GM19328 (cell line): Measurements from ENCODE around the gene IGFN1.
"Not testable (repeated sequence)": the region's sequence is repeated elsewhere in the genome, so short reads cannot be mapped to it uniquely, and the experiment has no call there.

Experiments used
- ATAC-seq: cut with Tn5 transposase; IDR thresholded peaks from one replicate; pipeline ENCODE4 v1.9.1; 2021; ENCODE audit warnings: mild to moderate bottlenecking, moderate library complexity; ENCODE audit not compliant: unreplicated experiment

The IGFN1 gene

GRCh38 chr1:201239646-201240045 lies 49.0 kb downstream of the IGFN1 start:
- not testable (repeated sequence) for ATAC-seq

DNA sequence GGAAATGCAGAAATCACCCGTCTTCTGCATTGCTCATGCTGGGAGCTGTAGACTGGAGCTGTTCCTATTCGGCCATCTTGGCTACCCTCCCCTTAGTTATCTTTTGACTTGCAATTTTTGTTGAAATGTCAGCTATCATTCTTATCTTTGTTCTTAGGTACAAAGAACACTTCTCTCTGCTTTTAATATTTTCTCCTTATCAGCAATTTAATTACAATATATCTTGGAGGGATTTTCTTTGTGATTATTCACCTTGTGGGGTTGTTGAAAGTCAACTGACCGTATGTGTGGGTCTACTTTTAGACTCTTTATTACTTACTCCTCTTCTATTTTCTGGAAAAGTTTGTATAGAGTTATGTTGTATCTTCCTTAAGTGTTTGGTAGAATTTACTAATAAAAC lies 49.5 kb downstream of the IGFN1 start:
- no peak for ATAC-seq

GRCh38 chr1:201241736-201242135 lies 51.1 kb downstream of the IGFN1 start:
- no peak for ATAC-seq

DNA sequence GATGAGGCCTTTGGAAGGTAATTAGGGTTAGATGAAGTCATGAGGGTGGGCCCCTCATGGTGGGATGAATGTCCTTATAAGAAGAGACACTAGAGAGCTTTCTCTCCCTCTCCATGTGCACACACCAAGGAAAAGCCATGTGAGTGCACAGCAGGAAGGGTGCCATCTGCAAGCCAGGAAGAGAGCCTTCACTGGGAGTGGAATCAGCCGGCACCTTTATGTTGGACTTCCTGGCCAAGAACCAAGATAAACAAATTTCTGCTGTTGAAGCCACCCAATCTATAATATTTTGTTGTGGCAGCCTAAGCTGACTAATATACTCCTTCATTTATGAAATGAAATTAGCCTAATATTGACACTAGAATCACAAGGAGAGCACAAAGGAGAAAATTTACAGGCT lies 54.5 kb downstream of the IGFN1 start:
- no peak for ATAC-seq

GRCh38 chr1:201248721-201249559 lies 58.3 kb downstream of the IGFN1 start:
- no peak for ATAC-seq

GRCh38 chr1:201250326-201251011 lies 59.8 kb downstream of the IGFN1 start:
- no peak for ATAC-seq

GRCh38 chr1:201251411-201251810 lies 60.8 kb downstream of the IGFN1 start:
- ATAC-seq, result no peak

DNA sequence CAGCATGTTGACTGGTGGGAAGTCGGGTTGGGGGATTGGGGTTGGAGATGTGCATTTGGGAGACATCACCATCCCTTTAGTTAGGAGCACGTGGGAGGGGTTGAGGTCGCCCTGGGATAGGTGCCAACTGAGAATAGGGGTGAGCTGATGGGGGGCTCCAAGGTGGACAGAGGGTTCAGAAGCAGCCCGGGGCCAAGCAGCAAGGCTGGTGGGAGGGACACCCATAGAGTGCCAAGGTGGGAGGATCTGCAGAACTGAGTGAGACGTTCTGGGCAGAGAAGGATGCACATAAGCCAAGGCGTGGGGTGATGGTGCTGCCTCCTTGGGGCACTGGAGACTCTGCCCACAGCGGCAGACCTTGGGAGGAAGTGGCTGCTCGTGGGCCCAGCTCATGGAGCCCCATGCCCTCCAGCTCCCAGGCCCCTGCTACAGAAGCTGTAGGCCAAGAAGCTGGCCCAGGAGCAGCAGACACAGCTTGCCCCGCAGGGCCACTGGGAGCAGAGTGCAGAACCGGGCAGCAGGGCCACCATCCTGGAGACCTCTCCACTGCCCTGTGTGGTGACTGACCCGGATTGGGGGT lies 61.3 kb downstream of the IGFN1 start:
- ATAC-seq, result no peak

- ATAC-seq, result no peak
These were observed 62.3 kb downstream of the IGFN1 start for GRCh38 chr1:201252944-201253371.

GRCh38 chr1:201253411-201253810 lies 62.8 kb downstream of the IGFN1 start:
- ATAC-seq, result no peak

- no peak for ATAC-seq
These were observed 63.4 kb downstream of the IGFN1 start for GRCh38 chr1:201253906-201254624.

- no peak for ATAC-seq
These were observed 64.2 kb downstream of the IGFN1 start for GRCh38 chr1:201254625-201255478.

GRCh38 chr1:201255479-201256362 lies 65.1 kb downstream of the IGFN1 start:
- ATAC-seq, result no peak

DNA sequence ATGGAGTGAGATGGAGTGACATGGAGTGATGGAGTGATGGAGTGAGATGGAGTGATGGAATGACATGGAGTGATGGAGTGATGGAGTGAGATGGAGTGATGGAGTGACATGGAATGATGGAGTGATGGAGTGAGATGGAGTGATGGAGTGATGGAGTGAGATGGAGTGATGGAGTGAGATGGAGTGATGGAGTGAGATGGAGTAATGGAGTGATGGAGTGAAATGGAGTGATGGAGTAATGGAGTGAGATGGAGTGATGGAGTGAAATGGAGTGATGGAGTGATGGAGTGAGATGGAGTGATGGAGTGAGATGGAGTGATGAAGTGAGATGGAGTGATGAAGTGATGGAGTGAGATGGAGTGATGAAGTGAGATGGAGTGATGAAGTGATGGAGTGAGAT lies 67.5 kb downstream of the IGFN1 start:
- not testable (repeated sequence) for ATAC-seq

- no peak for ATAC-seq
These were observed 68.2 kb downstream of the IGFN1 start for GRCh38 chr1:201258763-201259230.

- no peak for ATAC-seq
These were observed 69.0 kb downstream of the IGFN1 start for GRCh38 chr1:201259476-201260235.

- ATAC-seq, result no peak
These were observed 69.6 kb downstream of the IGFN1 start for GRCh38 chr1:201260236-201260590.

DNA sequence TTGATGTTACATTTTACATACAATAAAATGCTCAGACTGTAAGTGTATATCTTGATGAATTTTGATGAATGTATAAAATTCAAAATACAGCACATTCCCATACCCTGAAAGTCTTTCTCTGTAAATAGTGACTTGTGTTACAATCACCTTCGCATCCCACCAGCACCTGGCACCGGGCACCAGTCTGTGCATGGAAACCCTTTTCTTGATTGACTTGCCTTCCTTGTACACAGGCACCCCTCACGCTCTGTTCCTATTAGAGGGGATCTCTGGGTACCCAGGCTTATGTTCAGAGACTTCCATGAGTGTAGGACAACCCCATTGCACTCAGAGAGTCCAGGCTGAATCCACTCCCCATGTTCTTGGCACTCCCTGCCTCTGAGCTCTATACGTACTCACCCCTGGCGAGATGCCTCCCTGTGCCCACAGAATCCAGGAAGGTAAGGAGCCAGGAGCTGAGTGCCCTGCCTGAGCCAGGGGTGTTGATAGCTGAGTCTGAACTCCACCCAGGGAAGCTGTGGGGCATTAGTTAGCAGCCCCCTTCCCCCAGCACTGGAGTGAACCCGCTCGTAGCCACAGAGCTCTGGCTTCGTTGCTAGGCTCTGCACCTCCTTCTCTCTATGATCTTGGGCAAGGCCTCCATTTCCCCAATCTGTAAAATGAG lies 70.2 kb downstream of the IGFN1 start:
- ATAC-seq, result no peak
